Thyroid gland (tissue), 4 donors: Measurements from ENCODE around the gene CCL7. TPM values are rescaled to one million over a fixed set of nuclear protein-coding genes. Genes with fewer than 3 reads are reported as not detected.

Experiments used
- DNase-seq, 2 donors: peaks; one replicate each; pipeline ENCODE4 v3.0.0-alpha.2; 2019
- H3K27ac ChIP-seq, 3 donors: fragments of 200-600 bp; sonication (generic); 1 replicate in 2 of 3; 2 replicates in 1 of 3; pipeline ENCODE4 v1.5.1; 2016 to 2019; ENCODE audit warnings: mild to moderate bottlenecking in 1 of 3, moderate library complexity in 1 of 3
- H3K27me3 ChIP-seq: fragments of 200-600 bp; sonication (generic); one replicate; pipeline ENCODE4 v1.5.1; 2019
- H3K36me3 ChIP-seq, 2 donors: fragments of 200-600 bp; sonication (generic); one replicate each; pipeline ENCODE4 v1.5.1; 2016 to 2019
- H3K4me1 ChIP-seq, 2 donors: fragments of 200-600 bp; sonication (generic); one replicate each; pipeline ENCODE4 v1.5.1; 2017 to 2019
- H3K4me3 ChIP-seq, 3 donors: fragments of 200-600 bp; sonication (generic); replicated peaks in 1 of 3; 1 replicate in 2 of 3; 2 replicates in 1 of 3; pipeline ENCODE4 v1.5.1; 2016; ENCODE audit warnings: mild to moderate bottlenecking in 1 of 3
- H3K9me3 ChIP-seq: fragments of 200-600 bp; sonication (generic); one replicate; pipeline ENCODE4 v1.5.1; 2017
- POLR2A ChIP-seq, 2 donors: fragments of 450-650 bp; IDR thresholded peaks; one replicate each; pipeline ENCODE4 v1.6.1; 2017; ENCODE audit warnings: antibody characterized with exemption in 2 of 2, mild to moderate bottlenecking in 2 of 2, moderate library complexity in 1 of 2
- WGBS, 2 donors: methylation state at CpG; one replicate each; pipeline ENCODE4 v1.1.5; 2017; 5-methylcytosine and 5-hydroxymethylcytosine counted together
- intact Hi-C: fragments of 100-400 bp; cut with DNase I; formaldehyde crosslinking; loops from one replicate; pipeline ENCODE4 v1.15.1; 2023
- total RNA-seq, 4 donors: library from RNA; depleted of rRNA; stranded (reverse); fragments of >200 nt; gene quantifications; one replicate each; pipeline ENCODE4 v1.2.3, GENCODE V29; 2016
- TF ChIP-seq, protein P1 (sequence below), 6 experiments: fragments of 200-600 bp in 3 of 6; fragments of 450-650 bp in 3 of 6; sonication (generic) in 3 of 6; IDR thresholded peaks; one replicate each; pipeline ENCODE4 v1.5.1; 2016 to 2019; ENCODE audit warnings: antibody characterized with exemption in 6 of 6, mild to moderate bottlenecking in 2 of 6, inconsistent platforms in 1 of 6, moderate library complexity in 1 of 6

The CCL7 gene
- total RNA-seq, 4 donors from 2014 or later: not detected

DNA sequence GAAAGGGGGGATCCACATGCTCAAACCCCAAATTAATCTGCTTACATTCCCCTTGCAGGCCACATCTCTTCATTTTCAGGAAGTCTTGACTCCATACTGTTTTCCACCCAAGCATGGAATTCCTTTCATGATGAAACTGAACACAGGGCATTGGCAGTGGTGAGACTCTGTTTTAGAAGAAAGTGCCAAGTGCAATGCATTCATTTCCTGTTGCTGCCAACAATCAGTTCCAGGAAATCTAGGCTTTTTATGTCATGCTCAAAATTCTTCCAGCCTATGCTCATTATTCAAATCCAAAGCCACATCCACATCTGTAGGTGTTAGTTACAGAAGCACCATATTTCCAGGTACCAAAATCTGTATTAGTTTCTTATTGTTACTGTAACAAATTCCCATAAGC is 10.9 kb upstream of the CCL7 start:
- no peak for TF ChIP-seq POLR2A (IDR thresholded peaks at IDR 0.05)
- TF ChIP-seq, protein P1, sequence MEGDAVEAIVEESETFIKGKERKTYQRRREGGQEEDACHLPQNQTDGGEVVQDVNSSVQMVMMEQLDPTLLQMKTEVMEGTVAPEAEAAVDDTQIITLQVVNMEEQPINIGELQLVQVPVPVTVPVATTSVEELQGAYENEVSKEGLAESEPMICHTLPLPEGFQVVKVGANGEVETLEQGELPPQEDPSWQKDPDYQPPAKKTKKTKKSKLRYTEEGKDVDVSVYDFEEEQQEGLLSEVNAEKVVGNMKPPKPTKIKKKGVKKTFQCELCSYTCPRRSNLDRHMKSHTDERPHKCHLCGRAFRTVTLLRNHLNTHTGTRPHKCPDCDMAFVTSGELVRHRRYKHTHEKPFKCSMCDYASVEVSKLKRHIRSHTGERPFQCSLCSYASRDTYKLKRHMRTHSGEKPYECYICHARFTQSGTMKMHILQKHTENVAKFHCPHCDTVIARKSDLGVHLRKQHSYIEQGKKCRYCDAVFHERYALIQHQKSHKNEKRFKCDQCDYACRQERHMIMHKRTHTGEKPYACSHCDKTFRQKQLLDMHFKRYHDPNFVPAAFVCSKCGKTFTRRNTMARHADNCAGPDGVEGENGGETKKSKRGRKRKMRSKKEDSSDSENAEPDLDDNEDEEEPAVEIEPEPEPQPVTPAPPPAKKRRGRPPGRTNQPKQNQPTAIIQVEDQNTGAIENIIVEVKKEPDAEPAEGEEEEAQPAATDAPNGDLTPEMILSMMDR (IDR thresholded peaks at IDR 0.05): no peak
- Histone ChIP-seq H3K9me3 (no peaks in the 10 kb centered on the region), H3K4me3 (no peak overlapping the region), H3K27me3 (no peaks in the 10 kb centered on the region), H3K4me1 (peaks cover 10 to 17% of the 10 kb centered on the region in 2 donors), H3K27ac (no peak overlapping the region), H3K36me3 (no peaks in the 10 kb centered on the region)
- intact Hi-C loops: no loop called here
- DNase-seq: no peak

DNA sequence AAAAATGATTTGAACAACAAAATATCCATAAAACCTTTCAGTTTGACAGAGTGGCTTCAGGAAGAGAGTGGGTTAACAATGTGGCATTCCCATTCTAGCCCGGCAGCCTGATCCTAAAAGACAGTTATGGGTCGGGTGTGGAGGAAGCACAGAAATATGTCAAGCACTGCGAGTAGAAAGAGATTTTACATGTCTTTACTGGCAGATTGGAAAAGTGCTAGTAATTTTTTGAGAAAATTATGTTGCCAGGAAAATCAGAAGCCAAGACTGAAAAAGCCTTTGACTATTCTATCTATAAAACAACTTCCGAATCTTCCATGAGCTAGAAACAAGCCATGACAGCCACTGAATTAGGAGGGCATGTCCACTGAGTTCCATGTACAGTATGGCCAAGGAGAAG is 9.2 kb upstream of the CCL7 start:
- intact Hi-C loops: no loop called here
- 74 to 75% methylated on average over 4 of the region's 4 CpGs for WGBS, 2 donors
- TF ChIP-seq POLR2A (IDR thresholded peaks at IDR 0.05): no peak
- TF ChIP-seq, protein P1 (IDR thresholded peaks at IDR 0.05): no peak

DNA sequence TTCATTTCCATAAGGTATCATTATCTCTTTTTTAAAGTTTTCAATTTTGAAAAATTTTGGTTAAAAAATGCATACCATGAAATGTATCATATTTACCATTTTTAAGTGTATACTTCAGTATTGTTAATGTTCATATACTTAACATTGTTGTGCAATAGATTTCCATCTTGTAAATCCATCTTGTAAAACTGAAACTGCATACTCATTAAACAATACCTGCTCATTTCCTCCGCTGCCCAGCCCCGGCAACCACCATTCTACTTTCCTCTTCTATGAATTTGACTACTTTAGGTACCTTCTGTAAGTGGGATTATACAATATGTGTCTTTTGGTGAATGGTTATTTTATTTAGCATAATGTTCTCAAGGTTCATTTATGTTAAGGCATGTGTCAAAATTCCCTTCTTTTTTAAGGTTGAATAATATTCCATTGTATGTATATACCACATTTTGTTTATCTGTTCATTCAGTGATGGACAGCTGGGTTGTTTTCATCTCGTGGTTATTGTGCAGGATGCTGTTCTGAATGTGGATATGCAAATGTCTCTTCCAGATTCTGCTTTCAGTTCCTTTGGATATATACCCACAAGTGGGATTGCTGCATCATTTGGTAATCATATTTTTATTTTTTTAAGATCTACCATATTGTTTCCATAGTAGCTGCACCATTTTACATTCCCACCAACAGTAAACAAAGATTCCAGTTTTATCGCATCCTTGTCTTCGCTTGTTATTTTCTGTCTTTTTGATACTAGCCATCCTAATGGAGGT is 8.3 kb upstream of the CCL7 start:
- TF ChIP-seq POLR2A (IDR thresholded peaks at IDR 0.05): no peak
- TF ChIP-seq, protein P1 (IDR thresholded peaks at IDR 0.05): no peak
- H3K36me3 ChIP-seq: no peaks in the 10 kb centered on the region
- intact Hi-C loops: no loop called here
- no peak overlapping the region for H3K27ac ChIP-seq
- H3K27me3 ChIP-seq: no peaks in the 10 kb centered on the region
- no peaks in the 10 kb centered on the region for H3K9me3 ChIP-seq
- no peak overlapping the region for H3K4me3 ChIP-seq
- WGBS, 2 donors: 90 to 92% methylated on average over 5 of the region's 5 CpGs
- H3K4me1 ChIP-seq: no peaks in the 10 kb centered on the region
- no peak for DNase-seq

More for the DNA sequence above, 9.2 kb upstream of the CCL7 start:
- H3K9me3 ChIP-seq: no peaks in the 10 kb centered on the region
- no peak overlapping the region for H3K4me3 ChIP-seq
- H3K27ac ChIP-seq: no peak overlapping the region
- H3K36me3 ChIP-seq: no peaks in the 10 kb centered on the region
- no peak for DNase-seq
- peaks cover 0 to under 1% of the 10 kb centered on the region in 2 donors for H3K4me1 ChIP-seq
- no peaks in the 10 kb centered on the region for H3K27me3 ChIP-seq

GRCh38 chr17:34265711-34266110 is 4.3 kb upstream of the CCL7 start:
- Histone ChIP-seq H3K9me3 (no peaks in the 10 kb centered on the region), H3K4me3 (no peak overlapping the region), H3K36me3 (no peaks in the 10 kb centered on the region), H3K27ac (no peak overlapping the region), H3K4me1 (no peaks in the 10 kb centered on the region), H3K27me3 (no peaks in the 10 kb centered on the region)
- intact Hi-C loops: no loop called here
- no peak for DNase-seq
- TF ChIP-seq, protein P1 (IDR thresholded peaks at IDR 0.05): no peak
- WGBS, 2 donors: 50 to 56% methylated on average over 3 of the region's 3 CpGs

DNA sequence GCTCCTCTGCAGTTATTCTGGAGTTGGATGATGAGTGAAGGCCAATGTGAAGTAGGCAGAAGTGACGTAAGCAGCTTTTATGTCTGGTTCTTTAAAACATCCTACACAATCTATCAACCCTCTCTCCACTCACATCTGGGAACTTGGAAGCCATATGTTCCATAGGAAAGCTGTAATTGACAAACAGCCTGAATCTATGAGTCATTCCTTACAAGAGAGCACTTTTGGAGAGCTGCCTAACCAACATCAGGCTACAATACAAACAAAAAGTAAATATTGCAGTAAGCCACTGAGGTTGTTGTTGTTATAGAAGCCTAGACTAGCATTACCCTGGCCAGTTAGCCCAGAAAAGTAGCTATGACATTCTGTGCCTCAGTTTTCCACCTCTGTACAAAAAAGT is 5.9 kb downstream of the CCL7 start:
- no peaks in the 10 kb centered on the region for H3K27me3 ChIP-seq
- TF ChIP-seq, protein P1 (IDR thresholded peaks at IDR 0.05): no peak
- no peak for TF ChIP-seq POLR2A (IDR thresholded peaks at IDR 0.05)
- no peak overlapping the region for H3K27ac ChIP-seq
- H3K4me1 ChIP-seq: no peaks in the 10 kb centered on the region
- H3K4me3 ChIP-seq: no peak overlapping the region
- DNase-seq: no peak
- H3K36me3 ChIP-seq: no peaks in the 10 kb centered on the region
- no peaks in the 10 kb centered on the region for H3K9me3 ChIP-seq
- intact Hi-C loops: no loop called here
- 0 to 3% methylated on average over 1 of the region's 1 CpG for WGBS, 2 donors
